GM13976 (cell line): ENCODE results near the gene CCT8L2.
"Not testable (repeated sequence)": the region's sequence is repeated elsewhere in the genome, so short reads cannot be mapped to it uniquely, and the experiment has no call there.

Experiments used
- DNase-seq: peaks from one replicate; pipeline ENCODE4 v3.0.0; 2012; ENCODE audit warnings: low spot score
- in situ Hi-C: fragments of 300-500 bp; cut with MboI; formaldehyde crosslinking; loops from one replicate; pipeline ENCODE4 v1.12.0; 2022; ENCODE audit warnings: low sequenced_read_pairs, mixed read lengths, inconsistent platforms; ENCODE audit not compliant: unreplicated experiment
- TF ChIP-seq, protein P1 (sequence below): IDR thresholded peaks from 2 replicates; pipeline ENCODE4 v1.5.1; 2012; ENCODE audit warnings: borderline replicate concordance, mild to moderate bottlenecking; ENCODE audit not compliant: insufficient read depth; ENCODE audit errors: extremely low read depth, missing control alignments, control extremely low read depth

The CCT8L2 gene

DNA sequence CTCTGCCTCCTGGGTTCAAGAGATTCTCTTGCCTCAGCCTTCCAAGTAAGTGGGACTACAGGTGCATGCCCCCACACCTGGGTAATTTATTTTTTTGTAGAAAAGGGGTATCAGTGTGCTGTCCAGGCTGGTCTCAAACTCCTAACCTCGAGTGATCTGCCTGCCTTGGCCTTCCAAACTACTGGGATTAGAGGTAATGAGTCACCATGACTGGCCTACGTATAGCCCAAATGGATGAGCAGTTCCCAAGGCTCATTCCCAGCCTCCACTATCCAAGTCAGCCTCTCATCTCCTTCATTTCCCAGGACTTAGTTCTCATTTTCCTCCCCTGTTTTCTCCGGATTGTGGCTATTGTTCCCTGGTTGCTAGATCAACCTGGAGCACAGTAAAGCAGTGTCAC is 5.6 kb downstream of the CCT8L2 start:
- in situ Hi-C loops: no loop called here
- TF ChIP-seq, protein P1, sequence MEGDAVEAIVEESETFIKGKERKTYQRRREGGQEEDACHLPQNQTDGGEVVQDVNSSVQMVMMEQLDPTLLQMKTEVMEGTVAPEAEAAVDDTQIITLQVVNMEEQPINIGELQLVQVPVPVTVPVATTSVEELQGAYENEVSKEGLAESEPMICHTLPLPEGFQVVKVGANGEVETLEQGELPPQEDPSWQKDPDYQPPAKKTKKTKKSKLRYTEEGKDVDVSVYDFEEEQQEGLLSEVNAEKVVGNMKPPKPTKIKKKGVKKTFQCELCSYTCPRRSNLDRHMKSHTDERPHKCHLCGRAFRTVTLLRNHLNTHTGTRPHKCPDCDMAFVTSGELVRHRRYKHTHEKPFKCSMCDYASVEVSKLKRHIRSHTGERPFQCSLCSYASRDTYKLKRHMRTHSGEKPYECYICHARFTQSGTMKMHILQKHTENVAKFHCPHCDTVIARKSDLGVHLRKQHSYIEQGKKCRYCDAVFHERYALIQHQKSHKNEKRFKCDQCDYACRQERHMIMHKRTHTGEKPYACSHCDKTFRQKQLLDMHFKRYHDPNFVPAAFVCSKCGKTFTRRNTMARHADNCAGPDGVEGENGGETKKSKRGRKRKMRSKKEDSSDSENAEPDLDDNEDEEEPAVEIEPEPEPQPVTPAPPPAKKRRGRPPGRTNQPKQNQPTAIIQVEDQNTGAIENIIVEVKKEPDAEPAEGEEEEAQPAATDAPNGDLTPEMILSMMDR: no peak
- no peak for DNase-seq

DNA sequence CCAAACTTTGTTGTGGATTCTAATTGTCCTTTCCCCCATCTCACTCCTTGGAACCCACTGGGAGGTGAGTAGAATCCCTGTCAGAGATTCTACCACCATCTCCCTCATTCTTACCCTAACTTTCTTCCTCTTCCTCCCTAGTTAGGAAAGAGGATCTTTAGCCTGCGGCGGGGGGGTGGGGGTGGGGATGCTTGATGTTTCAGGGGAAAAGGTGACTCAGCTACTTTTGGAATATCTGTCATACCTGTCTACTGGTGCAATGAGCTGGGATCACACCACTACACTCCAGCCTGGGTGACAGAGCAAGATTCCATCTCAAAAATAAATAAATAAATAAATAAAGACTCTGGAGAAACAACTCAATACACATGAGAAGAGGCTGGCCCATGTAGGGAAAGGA is 6.4 kb downstream of the CCT8L2 start:
- in situ Hi-C loops: no loop called here
- TF ChIP-seq, protein P1: no peak
- DNase-seq: no peak

DNA sequence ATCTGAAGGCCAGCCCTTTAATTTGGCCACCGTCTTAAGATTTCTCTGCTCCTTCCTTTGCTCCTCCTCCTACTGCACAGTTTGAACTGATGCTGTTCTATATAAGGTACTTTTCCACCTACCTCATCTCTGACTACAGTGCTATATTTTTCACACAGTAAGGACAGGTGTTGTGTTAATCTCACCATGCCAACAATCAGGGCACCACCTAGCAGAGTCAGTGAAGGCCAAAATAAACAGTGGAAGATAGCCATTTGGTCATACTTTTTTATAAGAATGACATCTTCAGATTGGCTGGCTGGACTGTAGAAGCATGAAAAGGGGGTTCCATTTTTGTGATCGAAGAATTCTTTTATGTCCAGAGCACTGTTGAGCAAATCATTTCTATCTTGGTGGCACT is 11.7 kb downstream of the CCT8L2 start:
- in situ Hi-C loops, DNase-seq: not testable (repeated sequence)

DNA sequence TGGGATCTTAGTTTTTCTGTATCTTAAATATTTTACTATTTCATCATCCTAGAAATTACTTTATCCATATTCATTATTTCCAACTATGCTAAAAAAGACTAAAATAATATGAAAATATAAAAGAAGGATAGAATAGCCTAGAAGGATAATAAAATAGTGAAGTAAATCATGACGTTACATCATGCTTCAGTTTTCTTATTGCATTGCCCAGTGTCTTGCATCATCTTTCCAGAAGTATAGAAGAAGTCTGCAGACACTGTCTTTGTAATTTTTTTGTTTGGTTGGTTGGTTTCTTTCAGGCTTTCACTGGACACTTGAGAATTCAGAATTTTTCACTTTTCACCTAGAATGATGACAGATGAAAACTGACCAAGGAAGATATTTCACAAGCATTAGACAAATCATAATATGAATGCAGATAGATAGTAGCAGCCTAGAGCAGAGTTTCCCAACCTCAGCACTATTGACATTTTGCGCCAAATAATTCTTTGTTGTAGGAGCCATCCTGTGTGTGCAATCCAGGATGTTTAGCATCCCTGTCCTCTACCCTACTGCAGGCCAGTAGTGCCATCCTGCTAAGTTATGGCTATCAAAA is 23.3 kb downstream of the CCT8L2 start:
- in situ Hi-C loops, DNase-seq: not testable (repeated sequence)

GRCh38 chr22:16568425-16568758 is 24.2 kb downstream of the CCT8L2 start:
- TF ChIP-seq, protein P1: no peak
- in situ Hi-C loops: no loop called here
- no peak for DNase-seq

DNA sequence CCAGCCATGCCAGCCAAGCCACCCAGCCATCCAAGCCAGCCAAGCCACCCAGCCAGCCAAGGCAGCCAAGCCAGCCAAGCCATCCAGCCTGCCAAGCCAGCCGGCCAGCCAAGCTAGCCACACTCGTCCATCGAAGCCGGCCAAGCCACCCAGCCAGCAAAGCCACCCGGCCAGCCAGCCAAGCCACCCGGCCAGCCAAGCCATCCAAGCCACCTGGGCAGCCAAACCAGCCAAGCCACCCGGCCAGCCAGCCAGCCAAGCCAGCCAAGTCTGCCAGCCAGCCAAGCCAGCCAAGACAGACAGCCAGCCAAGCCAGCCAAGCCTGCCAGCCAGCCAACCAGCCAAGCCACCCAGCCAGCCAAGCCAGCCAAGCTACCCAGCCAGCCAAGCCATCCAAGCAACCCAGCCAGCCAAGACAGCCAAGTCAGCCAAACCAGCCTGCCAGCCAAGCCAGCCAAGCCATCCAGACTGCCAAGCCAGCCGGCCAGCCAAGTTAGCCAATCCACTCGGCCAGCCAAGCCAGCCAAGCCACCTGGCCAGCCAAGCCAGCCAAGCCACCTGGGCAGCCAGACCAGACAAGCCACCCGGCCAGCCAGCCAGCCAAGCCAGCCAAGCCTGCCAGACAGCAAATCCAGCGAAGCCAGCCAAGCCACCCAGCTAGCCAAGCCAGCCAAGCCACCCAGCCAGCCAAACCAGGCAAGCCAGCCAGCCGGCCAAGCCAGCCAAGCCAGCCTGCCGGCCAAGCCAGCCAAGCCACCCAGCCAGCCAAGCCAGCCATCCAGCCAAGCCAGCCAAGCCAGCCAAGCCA is 24.8 kb downstream of the CCT8L2 start:
- in situ Hi-C loops, DNase-seq: not testable (repeated sequence)

DNA sequence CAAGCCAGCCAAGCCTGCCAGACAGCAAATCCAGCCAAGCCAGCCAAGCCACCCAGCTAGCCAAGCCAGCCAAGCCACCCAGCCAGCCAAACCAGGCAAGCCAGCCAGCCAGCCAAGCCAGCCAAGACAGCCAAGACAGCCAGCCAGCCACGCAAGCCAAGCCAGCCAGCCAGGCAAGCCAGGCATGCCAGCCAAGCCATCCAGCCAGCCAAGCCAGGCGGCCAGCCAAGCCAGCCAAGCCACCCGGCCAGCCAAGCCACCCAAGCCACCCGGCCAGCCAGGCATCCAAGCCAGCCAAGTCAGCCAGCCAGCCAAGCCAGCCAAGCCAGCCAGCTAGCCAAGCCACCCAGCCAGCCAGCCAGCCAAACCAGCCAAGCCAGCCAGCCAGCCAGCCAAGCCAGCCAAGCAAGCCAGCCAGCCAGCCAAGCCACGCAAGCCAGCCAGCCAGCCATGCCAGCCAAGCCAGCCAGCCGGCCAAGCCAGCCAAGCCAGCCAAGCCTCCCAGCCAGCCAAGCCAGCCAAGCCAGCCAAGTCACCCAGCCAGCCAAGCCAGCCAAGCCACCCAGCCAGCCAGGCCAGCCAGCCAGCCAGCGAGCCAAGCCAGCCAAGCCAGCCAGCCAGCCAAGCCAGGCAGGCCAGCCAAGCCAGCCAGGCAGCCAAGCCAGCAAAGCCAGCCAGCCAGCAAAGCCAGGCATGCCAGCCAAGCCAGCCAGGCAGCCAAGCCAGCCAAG is 26.0 kb downstream of the CCT8L2 start:
- DNase-seq, in situ Hi-C loops: not testable (repeated sequence)

DNA sequence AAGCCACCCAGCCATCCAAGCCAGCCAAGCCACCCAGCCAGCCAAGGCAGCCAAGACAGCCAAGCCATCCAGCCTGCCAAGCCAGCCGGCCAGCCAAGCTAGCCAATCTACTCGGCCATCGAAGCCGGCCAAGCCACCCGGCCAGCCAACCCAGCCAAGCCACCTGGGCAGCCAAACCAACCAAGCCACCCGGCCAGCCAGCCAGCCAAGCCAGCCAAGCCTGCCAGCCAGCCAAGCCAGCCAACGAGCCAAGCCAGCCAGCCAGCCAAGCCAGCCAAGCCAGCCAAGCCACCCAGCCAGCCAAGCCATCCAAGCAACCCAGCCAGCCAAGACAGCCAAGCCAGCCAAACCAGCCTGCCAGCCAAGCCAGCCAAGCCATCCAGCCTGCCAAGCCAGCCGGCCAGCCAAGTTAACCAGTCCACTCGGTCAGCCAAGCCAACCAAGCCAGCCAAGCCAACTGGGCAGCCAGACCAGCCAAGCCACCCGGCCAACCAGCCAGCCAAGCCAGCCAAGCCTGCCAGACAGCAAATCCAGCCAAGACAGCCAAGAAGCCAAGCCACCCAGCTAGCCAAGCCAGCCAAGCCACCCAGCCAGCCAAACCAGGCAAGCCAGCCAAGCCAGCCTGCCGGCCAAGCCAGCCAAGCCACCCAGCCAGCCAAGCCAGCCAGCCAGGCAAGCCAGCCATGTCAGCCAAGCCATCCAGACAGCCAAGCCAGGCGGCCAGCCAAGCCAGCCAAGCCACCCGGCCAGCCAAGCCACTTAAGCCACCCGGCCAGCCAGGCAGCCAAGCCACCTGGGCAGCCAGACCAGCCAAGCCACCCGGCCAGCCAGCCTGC is 26.8 kb downstream of the CCT8L2 start:
- in situ Hi-C loops, DNase-seq: not testable (repeated sequence)

GRCh38 chr22:16564837-16565584 is 27.6 kb downstream of the CCT8L2 start:
- DNase-seq, in situ Hi-C loops: not testable (repeated sequence)
